ENCODE measurements around the gene WWOX. TPM values are rescaled to one million over a fixed set of nuclear protein-coding genes. Genes with fewer than 3 reads are reported as not detected.

The WWOX gene
- total and polyA plus RNA-seq, 2 of the 8 experiments (the other 6 are each of a cell fraction or from before 2014, with no cell fraction given), result 5.4 to 16.7 TPM

DNA sequence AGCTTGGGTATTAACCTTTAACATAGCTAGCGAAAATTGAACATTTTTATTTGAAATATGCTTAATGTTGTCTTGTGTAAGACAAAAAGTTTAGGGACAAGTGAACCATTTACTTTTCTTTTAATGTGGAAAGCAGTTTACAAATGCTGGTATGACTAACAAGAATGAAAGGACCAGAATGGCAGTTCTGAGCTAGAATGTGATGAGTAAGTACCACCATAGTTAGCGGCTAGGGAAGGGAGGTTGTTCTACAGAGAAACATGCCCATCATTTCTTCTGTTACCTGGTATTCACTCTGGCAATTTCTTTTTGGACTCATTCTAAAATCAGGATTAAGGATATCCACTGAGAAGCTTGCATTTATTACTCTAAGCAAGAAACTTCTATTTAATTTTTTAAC, 121.1 kb downstream of the WWOX start:
- no peak overlapping the region for H3K23ac ChIP-seq (ENCODE audit: insufficient read length)
- H3K14ac ChIP-seq (ENCODE audit: insufficient read length), result no peak overlapping the region
- H4K91ac ChIP-seq (replicated peaks; ENCODE audit: insufficient read length, low read length), result no peak overlapping the region
- H2BK5ac ChIP-seq (ENCODE audit: low read depth, low read length), result no peak overlapping the region
- no peaks in the 10 kb centered on the region for H3K79me2 ChIP-seq (ENCODE audit: control insufficient read depth in 1 of 2, insufficient read depth in 2 of 2, low read length in 2 of 2)
- H3K23me2 ChIP-seq (ENCODE audit: low read depth, low read length), result no peaks in the 10 kb centered on the region
- H2AFZ ChIP-seq (ENCODE audit: low read length), result no peak overlapping the region
- no peak overlapping the region for H2BK12ac ChIP-seq (ENCODE audit: low read depth, low read length)
- H3K9me3 ChIP-seq (ENCODE audit: insufficient read depth in 2 of 2, low read depth in 1 of 2, low read length in 1 of 2), result no peaks in the 10 kb centered on the region
- H3K27me3 ChIP-seq (replicated peaks in 1 of 4; ENCODE audit: control insufficient read depth in 3 of 4, extremely low read depth in 1 of 4, insufficient read depth in 3 of 4, low read length in 3 of 4), result no peaks in the 10 kb centered on the region
- H3K36me3 ChIP-seq (ENCODE audit: control insufficient read depth in 2 of 4, insufficient read depth in 4 of 4, low read length in 3 of 4), result no peaks in the 10 kb centered on the region
- H3K4me2 ChIP-seq (ENCODE audit: insufficient read depth in 1 of 2, low read depth in 2 of 2, low read length in 2 of 2), result no peak overlapping the region
- no peak overlapping the region for H3K18ac ChIP-seq (ENCODE audit: extremely low read depth, low read length)
- H2BK15ac ChIP-seq (ENCODE audit: low read length), result no peak overlapping the region
- DNase-seq (ENCODE audit: low read depth in 1 of 2, low spot score in 2 of 2) (no peak), FAIRE-seq (no peak)
- H3K4me3 ChIP-seq (ENCODE audit: extremely low read depth in 1 of 4, insufficient read depth in 2 of 4, low read depth in 3 of 4, low read length in 4 of 4), result no peak overlapping the region
- H3K4ac ChIP-seq (replicated peaks; ENCODE audit: insufficient read length, low read depth, low read length), result no peak overlapping the region
- no peak overlapping the region for H2AK5ac ChIP-seq (ENCODE audit: low read depth, low read length)
- ChIA-PET CTCF (ENCODE audit: partially characterized antibody) (interaction anchor here (0.9 to 1.5 kb wide), 3 partner anchors 43 to 284 kb away, joined by 3 to 4 read pairs (median 3); no protein-coding TSS in a partner anchor), POLR2A (ENCODE audit: partially characterized antibody) (no interaction called here)
- H4K5ac ChIP-seq (ENCODE audit: insufficient read length, low read depth, low read length), result no peak overlapping the region
- H2BK20ac ChIP-seq (ENCODE audit: low read length), result no peak overlapping the region
- H3K27ac ChIP-seq (ENCODE audit: low read depth, low read length), result no peak overlapping the region
- H3K4me1 ChIP-seq (replicated peaks in 1 of 4; ENCODE audit: control insufficient read depth in 3 of 4, insufficient read depth in 4 of 4, low read length in 3 of 4), result no peaks in the 10 kb centered on the region
- WGBS, 2 experiments (ENCODE audit: extremely low coverage in 1 of 2, insufficient coverage in 1 of 2, insufficient read length in 1 of 2, insufficient replicate concordance in 2 of 2, low coverage in 1 of 2, low lambda C conversion rate in 2 of 2, missing lambda C conversion rate in 1 of 2), result 92% methylated on average over 2 of the region's 2 CpGs; no CpG with 5 or more reads in 1 of the 2 experiments
- no peaks in the 10 kb centered on the region for H4K20me1 ChIP-seq (replicated peaks in 1 of 2; ENCODE audit: control insufficient read depth in 1 of 2, insufficient read depth in 2 of 2, low read length in 2 of 2)
- H2BK120ac ChIP-seq (replicated peaks; ENCODE audit: low read depth, low read length), result no peak overlapping the region
- no peak overlapping the region for H4K8ac ChIP-seq (ENCODE audit: extremely low read depth, insufficient read depth, low read length)
- no peaks in the 10 kb centered on the region for H3K79me1 ChIP-seq (ENCODE audit: low read depth, low read length)
- no peak overlapping the region for H3K56ac ChIP-seq (replicated peaks; ENCODE audit: insufficient read length, low read depth, low read length)
- no peak overlapping the region for H3K9ac ChIP-seq (replicated peaks in 1 of 4; ENCODE audit: extremely low read depth in 1 of 4, low read depth in 3 of 4, low read length in 3 of 4)
- TF ChIP-seq SP1 (IDR thresholded peaks at IDR 0.05; ENCODE audit: low read depth, low read length), result no peak
- TF ChIP-seq SUZ12 (IDR thresholded peaks at IDR 0.05; ENCODE audit: low read length), result no peak
- TF ChIP-seq NRF1 (IDR thresholded peaks at IDR 0.05; ENCODE audit: low read depth, low read length), result no peak
- TF ChIP-seq CREB1 (IDR thresholded peaks at IDR 0.05), result no peak
- TF ChIP-seq SIX5 (IDR thresholded peaks at IDR 0.05; ENCODE audit: low read depth, low read length), result no peak
- TF ChIP-seq BACH1 (IDR thresholded peaks at IDR 0.05; ENCODE audit: low read length), result no peak
- TF ChIP-seq BCL11A (IDR thresholded peaks at IDR 0.05; ENCODE audit: low read depth in 2 of 2, low read length in 2 of 2), result no peak
- no peak for TF ChIP-seq CBX8 (IDR thresholded peaks at IDR 0.05; ENCODE audit: borderline replicate concordance, low read depth, low read length)
- no peak for TF ChIP-seq SP4 (IDR thresholded peaks at IDR 0.05; ENCODE audit: low read length)
- no peak for TF ChIP-seq TCF12 (IDR thresholded peaks at IDR 0.05; ENCODE audit: low read depth, low read length)
- TF ChIP-seq POLR2AphosphoS5 (IDR thresholded peaks at IDR 0.05; ENCODE audit: low read depth, low read length), result no peak
- TF ChIP-seq ASH2L (IDR thresholded peaks at IDR 0.05; ENCODE audit: low read length), result no peak
- TF ChIP-seq CTBP2 (IDR thresholded peaks at IDR 0.05; ENCODE audit: borderline replicate concordance, insufficient read depth, insufficient read length, low read length), result no peak
- no peak for TF ChIP-seq NANOG (IDR thresholded peaks at IDR 0.05; ENCODE audit: insufficient read depth, low read depth, low read length, poor library complexity, severe bottlenecking)
- no peak for TF ChIP-seq RNF2 (IDR thresholded peaks at IDR 0.05; ENCODE audit: borderline replicate concordance, low read depth, low read length, missing control alignments, poor library complexity, severe bottlenecking)
- no peak for TF ChIP-seq CHD2 (IDR thresholded peaks at IDR 0.05; ENCODE audit: low read length)

Measured in H1 (cell line).